ENCODE results near the gene SP140. TPM values are rescaled to one million over a fixed set of nuclear protein-coding genes. Genes with fewer than 3 reads are reported as not detected.
"Not testable (repeated sequence)": the region's sequence is repeated elsewhere in the genome, so short reads cannot be mapped to it uniquely, and the experiment has no call there.

SP140 gene
- total RNA-seq, 4 donors from 2014 or later, result 1.3 to 2.4 (median 1.4) TPM; not detected in 1

DNA sequence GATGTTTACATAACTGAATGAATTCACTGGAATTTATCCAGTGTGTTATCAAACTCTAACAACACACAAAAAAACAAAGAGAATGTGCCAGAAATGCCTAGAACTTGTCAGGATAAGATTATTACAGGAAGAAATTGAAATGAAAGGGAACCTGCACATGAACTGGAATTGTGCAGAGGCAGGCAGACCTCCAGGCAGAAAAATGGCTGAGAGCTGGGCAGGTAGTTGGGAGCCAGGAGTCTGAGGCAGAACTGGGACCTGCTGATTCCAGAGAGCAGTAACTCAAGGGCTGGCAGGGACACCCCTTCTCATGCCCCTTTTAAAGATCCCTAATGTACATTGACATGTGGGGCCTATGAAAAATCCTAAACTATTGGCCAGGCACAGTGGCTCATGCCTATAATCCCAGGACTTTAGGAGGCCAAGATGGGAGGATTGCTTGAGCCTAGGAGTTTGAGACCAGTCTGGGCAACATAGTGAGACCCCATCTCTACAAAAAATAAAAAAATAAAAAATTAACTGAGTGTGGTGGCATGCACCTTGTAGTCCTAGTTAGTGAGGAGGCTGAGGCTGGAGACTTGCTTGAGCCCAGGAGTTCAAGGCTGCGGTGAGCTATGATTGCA is 5.1 kb upstream of the SP140 start:
- no peak for DNase-seq (ENCODE audit: low spot score in 2 of 2)
- WGBS, 2 donors, result 94 to 95% methylated on average over 1 of the region's 1 CpG
- intact Hi-C loops (cut with DNase I; ENCODE audit: low total_unique reads), result no loop called here
- H3K4me3 ChIP-seq (ENCODE audit: low read depth, poor library complexity, severe bottlenecking), result peak overlapping the region; percentile 55
- TF ChIP-seq POLR2A (IDR thresholded peaks at IDR 0.05), result no peak
- TF ChIP-seq, protein P1, sequence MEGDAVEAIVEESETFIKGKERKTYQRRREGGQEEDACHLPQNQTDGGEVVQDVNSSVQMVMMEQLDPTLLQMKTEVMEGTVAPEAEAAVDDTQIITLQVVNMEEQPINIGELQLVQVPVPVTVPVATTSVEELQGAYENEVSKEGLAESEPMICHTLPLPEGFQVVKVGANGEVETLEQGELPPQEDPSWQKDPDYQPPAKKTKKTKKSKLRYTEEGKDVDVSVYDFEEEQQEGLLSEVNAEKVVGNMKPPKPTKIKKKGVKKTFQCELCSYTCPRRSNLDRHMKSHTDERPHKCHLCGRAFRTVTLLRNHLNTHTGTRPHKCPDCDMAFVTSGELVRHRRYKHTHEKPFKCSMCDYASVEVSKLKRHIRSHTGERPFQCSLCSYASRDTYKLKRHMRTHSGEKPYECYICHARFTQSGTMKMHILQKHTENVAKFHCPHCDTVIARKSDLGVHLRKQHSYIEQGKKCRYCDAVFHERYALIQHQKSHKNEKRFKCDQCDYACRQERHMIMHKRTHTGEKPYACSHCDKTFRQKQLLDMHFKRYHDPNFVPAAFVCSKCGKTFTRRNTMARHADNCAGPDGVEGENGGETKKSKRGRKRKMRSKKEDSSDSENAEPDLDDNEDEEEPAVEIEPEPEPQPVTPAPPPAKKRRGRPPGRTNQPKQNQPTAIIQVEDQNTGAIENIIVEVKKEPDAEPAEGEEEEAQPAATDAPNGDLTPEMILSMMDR (IDR thresholded peaks at IDR 0.05), result no peak

DNA sequence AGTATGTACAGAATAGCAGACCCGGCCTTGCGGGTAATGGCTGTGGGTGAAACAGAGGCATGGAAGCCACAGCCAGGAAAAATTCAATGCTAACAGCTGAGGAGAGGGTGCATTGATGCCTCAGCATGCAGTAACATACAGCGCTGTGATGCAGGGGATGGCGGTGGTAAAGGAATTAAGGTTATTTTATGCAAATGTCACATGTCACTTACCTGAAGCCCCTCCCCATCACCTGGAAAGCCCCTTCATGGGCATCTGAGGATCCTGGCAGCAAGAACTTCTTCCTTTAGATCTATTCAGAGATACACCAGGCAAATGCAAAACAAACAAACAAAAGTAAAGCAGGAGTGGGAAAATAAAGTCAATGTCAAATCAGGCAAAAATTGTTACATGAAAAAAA is 4.0 kb upstream of the SP140 start:
- 95 to 97% methylated on average over 4 of the region's 4 CpGs for WGBS, 2 donors
- H3K4me3 ChIP-seq (ENCODE audit: low read depth, poor library complexity, severe bottlenecking), result no peak overlapping the region
- DNase-seq (ENCODE audit: low spot score in 2 of 2), result no peak
- intact Hi-C loops (cut with DNase I; ENCODE audit: low total_unique reads), result no loop called here
- TF ChIP-seq, protein P1 (IDR thresholded peaks at IDR 0.05), result no peak
- no peak for TF ChIP-seq POLR2A (IDR thresholded peaks at IDR 0.05)

DNA sequence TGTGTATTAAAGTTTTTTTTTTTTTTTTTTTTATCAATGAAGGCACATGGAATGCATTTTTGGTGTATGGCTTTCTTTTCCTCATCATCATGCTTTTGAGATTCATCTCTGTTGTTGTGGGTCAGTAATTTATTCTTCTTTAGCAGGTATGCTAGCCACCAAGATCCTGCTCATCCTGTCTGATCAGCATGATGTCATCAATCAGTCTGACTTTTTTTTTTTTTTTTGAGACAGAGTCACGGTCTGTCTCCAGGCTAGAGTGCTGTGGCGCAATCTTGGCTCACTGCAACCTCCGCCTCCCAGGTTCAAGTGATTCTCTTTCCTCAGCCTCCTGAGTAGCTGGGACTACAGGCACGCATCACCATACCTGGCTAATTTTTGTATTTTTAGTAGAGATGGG is 2.7 kb upstream of the SP140 start:
- WGBS, 2 donors, result 57 to 58% methylated on average over 4 of the region's 4 CpGs
- DNase-seq (ENCODE audit: low spot score in 2 of 2); intact Hi-C loops (cut with DNase I; ENCODE audit: low total_unique reads); H3K4me3 ChIP-seq (ENCODE audit: low read depth, poor library complexity, severe bottlenecking): not testable (repeated sequence)

DNA sequence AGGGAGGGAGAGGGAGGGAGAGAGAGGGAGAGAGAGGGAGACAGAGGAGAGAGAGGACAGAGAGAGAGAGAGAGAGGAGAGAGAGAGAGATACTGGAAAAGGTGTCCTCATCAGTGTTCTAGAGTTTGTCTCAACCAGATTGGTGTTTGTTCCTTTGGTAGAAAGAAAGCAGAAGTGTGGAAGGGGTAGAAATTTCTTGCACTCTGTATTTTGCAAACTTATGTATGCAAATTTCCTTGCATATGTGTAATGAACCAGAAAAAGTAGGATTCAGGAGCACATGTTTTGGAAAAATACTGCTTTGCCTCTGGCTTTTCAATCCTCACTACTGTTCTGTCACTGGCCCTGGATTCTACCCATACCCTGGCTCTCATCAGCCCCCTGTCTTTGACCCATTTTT is 1.1 kb upstream of the SP140 start:
- no peak for TF ChIP-seq POLR2A (IDR thresholded peaks at IDR 0.05)
- TF ChIP-seq, protein P1 (IDR thresholded peaks at IDR 0.05), result no peak
- intact Hi-C loops (cut with DNase I; ENCODE audit: low total_unique reads), result no loop called here
- H3K4me3 ChIP-seq (ENCODE audit: low read depth, poor library complexity, severe bottlenecking), result no peak overlapping the region
- no peak for DNase-seq (ENCODE audit: low spot score in 2 of 2)

DNA sequence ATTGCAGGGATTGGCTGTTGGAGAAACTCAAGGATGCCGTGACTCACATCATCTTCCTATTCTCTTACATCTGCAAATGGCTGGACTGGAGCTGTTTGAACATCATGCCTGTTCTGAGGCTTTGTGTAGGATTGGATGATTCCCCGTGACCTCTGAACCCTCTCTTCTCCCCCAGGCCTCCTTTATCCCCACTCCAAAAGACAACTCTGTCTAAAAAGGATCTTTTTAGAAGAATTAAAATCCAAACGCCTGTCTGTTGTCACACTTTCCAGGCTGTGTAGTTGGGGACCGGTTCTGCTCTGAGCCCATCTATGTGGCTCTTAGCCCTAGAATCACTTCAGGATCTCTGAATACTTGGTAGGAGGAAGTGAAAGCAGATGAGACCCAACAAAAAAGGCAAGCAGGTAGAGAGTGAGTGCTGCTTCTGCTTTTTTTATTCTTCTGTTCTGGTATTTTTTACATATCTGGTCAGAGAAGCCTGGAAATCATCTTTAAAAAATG is 565 bp downstream of the SP140 start:
- intact Hi-C loops (cut with DNase I; ENCODE audit: low total_unique reads), result no loop called here
- TF ChIP-seq, protein P1 (IDR thresholded peaks at IDR 0.05), result no peak
- TF ChIP-seq POLR2A (IDR thresholded peaks at IDR 0.05), result no peak
- no peak for DNase-seq (ENCODE audit: low spot score in 2 of 2)
- no peak overlapping the region for H3K4me3 ChIP-seq (ENCODE audit: low read depth, poor library complexity, severe bottlenecking)
- 84 to 85% methylated on average over 4 of the region's 4 CpGs for WGBS, 2 donors

DNA sequence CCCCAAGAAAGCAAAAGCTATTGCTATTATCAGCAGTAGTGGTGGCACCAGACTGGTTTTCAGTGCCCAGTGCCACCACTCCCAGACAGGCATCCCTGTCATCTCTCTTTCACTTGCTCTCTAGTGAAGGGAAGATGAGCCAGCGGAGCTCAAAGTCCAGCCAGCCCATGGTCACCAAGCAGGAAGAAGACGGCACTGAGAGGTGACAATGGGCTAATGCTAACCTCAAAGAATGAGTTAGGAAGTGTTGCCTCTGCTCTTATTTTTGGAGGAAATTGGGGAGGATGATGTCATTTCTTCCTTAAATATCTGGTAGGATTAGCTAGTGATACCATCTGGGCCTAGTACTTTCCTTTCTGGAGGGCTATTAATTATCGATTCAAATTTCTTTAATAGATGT is 1.7 kb downstream of the SP140 start:
- intact Hi-C loops (cut with DNase I; ENCODE audit: low total_unique reads), result no loop called here
- 78 to 80% methylated on average over 3 of the region's 3 CpGs for WGBS, 2 donors
- no peak overlapping the region for H3K4me3 ChIP-seq (ENCODE audit: low read depth, poor library complexity, severe bottlenecking)
- no peak for DNase-seq (ENCODE audit: low spot score in 2 of 2)
- TF ChIP-seq POLR2A (IDR thresholded peaks at IDR 0.05), result no peak
- TF ChIP-seq, protein P1 (IDR thresholded peaks at IDR 0.05), result no peak
